Measurements from ENCODE around the gene TEX51. TPM values are rescaled to one million over a fixed set of nuclear protein-coding genes. Genes with fewer than 3 reads are reported as not detected.

The TEX51 gene
- total and polyA plus RNA-seq, 4 donors = not detected

DNA sequence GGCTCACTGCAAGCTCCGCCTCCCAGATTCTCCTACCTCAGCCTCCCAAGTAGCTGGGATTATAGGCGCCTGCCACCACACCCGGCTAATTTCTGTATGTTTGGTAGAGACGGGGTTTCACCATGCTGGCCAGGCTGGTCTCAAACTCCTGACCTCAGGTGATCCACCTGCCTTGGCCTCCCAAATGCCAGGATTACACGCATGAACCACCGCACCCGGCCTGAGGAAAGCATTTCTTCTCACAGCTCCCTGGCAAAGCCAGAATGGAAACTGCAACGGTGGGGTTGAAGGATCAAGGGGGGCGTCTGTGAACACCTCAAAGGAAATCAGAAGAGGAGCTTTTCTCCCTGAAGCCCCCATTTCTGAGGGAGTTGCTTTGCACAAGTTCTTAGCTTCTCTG is 11.2 kb upstream of the TEX51 start:
- intact Hi-C loops (cut with DNase I) = no loop called here
- Histone ChIP-seq H3K9me3 (ENCODE audit: control insufficient read depth, low read length) (no peaks in the 10 kb centered on the region), H3K4me1 (ENCODE audit: control insufficient read depth in 1 of 2, insufficient read depth in 2 of 2, low read length in 2 of 2) (no peaks in the 10 kb centered on the region), H3K27ac (ENCODE audit: low read depth in 1 of 2, low read length in 2 of 2) (no peak overlapping the region), H3K27me3 (ENCODE audit: control insufficient read depth in 1 of 2, insufficient read depth in 2 of 2, low read length in 1 of 2) (no peaks in the 10 kb centered on the region), H3K36me3 (ENCODE audit: control insufficient read depth in 1 of 2, insufficient read depth in 2 of 2, low read length in 1 of 2) (no peaks in the 10 kb centered on the region), H3K4me3 (ENCODE audit: low read length in 2 of 2) (no peak overlapping the region)
- DNase-seq = no peak
- WGBS, 2 donors = 94 to 96% methylated on average over 9 of the region's 9 CpGs
- ATAC-seq (ENCODE audit: low FRiP score) = no peak

DNA sequence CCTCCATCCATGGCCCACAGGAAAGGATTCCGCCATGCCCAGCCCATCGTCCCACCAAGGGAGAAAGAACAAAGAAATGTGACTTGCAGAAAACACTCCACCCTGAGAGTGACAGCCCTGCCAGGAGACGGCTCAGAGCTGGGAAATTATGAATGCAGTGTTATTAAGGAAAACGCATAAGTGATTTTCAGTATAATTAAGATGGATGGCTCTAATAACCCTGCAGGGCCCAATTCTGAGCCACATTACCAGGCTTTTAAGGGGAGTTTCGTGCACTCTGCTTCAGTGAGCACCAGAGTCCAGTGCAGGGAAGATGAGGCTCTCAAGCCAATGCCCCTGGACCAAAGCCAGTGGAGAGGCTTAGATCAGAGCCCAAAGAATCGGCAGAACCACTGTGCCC is 10.6 kb upstream of the TEX51 start:
- H3K4me3 ChIP-seq (ENCODE audit: low read length in 2 of 2) = no peak overlapping the region
- no peaks in the 10 kb centered on the region for H3K36me3 ChIP-seq (ENCODE audit: control insufficient read depth in 1 of 2, insufficient read depth in 2 of 2, low read length in 1 of 2)
- DNase-seq = no peak
- intact Hi-C loops (cut with DNase I) = no loop called here
- no peak overlapping the region for H3K27ac ChIP-seq (ENCODE audit: low read depth in 1 of 2, low read length in 2 of 2)
- ATAC-seq (ENCODE audit: low FRiP score) = no peak
- no peaks in the 10 kb centered on the region for H3K4me1 ChIP-seq (ENCODE audit: control insufficient read depth in 1 of 2, insufficient read depth in 2 of 2, low read length in 2 of 2)
- 76 to 79% methylated on average over 6 of the region's 6 CpGs for WGBS, 2 donors
- H3K9me3 ChIP-seq (ENCODE audit: control insufficient read depth, low read length) = no peaks in the 10 kb centered on the region
- no peaks in the 10 kb centered on the region for H3K27me3 ChIP-seq (ENCODE audit: control insufficient read depth in 1 of 2, insufficient read depth in 2 of 2, low read length in 1 of 2)

DNA sequence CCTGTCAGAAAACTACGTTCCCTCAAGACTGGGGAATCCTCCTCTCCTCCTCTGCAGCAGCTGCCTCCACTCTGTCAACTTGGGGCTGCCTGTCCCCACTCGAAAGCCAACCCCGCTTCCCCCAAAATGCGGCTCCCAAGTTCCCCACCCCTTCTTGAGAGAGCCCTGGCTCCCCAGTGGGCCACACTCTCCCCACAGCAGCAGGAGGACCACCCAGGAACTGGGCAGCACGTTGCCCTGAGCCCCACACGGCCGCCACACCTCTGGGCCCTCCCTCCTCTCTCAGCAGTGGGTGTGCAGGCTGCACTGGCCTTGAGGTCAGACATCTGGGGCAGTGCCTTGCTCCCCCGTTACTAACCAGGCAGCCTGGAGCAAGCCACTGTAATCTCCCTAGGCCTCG is 9.6 kb upstream of the TEX51 start:
- no peaks in the 10 kb centered on the region for H3K27me3 ChIP-seq (ENCODE audit: control insufficient read depth in 1 of 2, insufficient read depth in 2 of 2, low read length in 1 of 2)
- WGBS, 2 donors = 93 to 97% methylated on average over 9 of the region's 9 CpGs
- DNase-seq = no peak

DNA sequence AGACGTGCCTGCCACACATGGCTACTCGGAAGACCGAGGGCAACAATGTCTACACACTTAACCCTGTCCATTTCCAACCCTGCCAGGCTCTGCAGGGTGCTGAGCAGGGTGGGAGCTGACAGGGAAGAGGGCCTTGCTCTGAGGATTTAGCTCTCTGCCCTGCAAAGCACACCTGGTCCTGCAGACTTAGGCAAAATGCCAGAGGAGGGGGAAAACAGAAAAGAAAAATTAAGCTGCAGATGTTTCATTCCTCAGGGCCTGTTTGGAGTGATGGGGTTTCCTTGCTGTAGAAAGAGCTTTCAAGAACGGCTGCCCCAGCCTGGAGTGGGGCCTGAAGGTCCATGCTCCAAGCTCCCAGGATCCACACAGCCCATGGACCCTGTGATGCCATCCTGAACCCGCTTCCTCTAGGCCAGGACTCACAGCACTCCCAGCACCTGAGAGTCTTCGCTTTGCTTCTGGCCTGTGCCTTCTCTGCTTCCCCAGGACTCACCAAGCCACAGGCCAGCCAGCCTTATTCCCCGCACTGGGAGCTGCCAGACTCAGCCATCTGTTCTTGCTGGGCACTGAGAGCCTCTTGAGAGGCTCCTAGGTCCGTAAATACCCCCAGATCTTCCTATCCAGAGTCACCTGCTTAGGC is 9.1 kb upstream of the TEX51 start:
- intact Hi-C loops (cut with DNase I) = no loop called here
- no peak for DNase-seq
- Histone ChIP-seq H3K9me3 (ENCODE audit: control insufficient read depth, low read length) (no peaks in the 10 kb centered on the region), H3K36me3 (ENCODE audit: control insufficient read depth in 1 of 2, insufficient read depth in 2 of 2, low read length in 1 of 2) (no peaks in the 10 kb centered on the region), H3K4me3 (ENCODE audit: low read length in 2 of 2) (no peak overlapping the region), H3K27ac (ENCODE audit: low read depth in 1 of 2, low read length in 2 of 2) (no peak overlapping the region), H3K27me3 (ENCODE audit: control insufficient read depth in 1 of 2, insufficient read depth in 2 of 2, low read length in 1 of 2) (no peaks in the 10 kb centered on the region), H3K4me1 (ENCODE audit: control insufficient read depth in 1 of 2, insufficient read depth in 2 of 2, low read length in 2 of 2) (no peaks in the 10 kb centered on the region)
- ATAC-seq (ENCODE audit: low FRiP score) = no peak
- WGBS, 2 donors = 90 to 94% methylated on average over 8 of the region's 8 CpGs

More for the DNA sequence above, 9.6 kb upstream of the TEX51 start:
- Histone ChIP-seq H3K36me3 (ENCODE audit: control insufficient read depth in 1 of 2, insufficient read depth in 2 of 2, low read length in 1 of 2) (no peaks in the 10 kb centered on the region), H3K4me3 (ENCODE audit: low read length in 2 of 2) (no peak overlapping the region), H3K9me3 (ENCODE audit: control insufficient read depth, low read length) (no peaks in the 10 kb centered on the region), H3K27ac (ENCODE audit: low read depth in 1 of 2, low read length in 2 of 2) (no peak overlapping the region), H3K4me1 (ENCODE audit: control insufficient read depth in 1 of 2, insufficient read depth in 2 of 2, low read length in 2 of 2) (no peaks in the 10 kb centered on the region)
- intact Hi-C loops (cut with DNase I) = no loop called here
- ATAC-seq (ENCODE audit: low FRiP score) = no peak

DNA sequence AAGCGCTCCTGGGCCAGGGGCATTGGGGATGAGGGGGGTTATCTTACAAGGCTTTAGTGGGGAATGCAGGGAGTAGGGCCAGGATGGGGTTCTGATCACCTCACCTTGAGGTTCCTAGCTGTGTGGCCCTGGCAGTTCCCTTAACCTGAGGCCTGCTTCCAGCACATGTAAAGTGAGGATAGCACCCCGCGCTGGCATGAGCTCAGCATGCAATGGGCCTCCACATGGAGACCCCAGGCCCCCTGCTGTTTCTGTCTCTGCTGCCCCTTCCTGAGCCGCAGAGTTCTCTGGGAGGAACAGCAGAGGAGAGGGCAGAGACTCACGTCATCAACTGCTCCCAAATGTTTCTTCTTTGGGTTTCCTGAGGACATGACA is 8.6 kb upstream of the TEX51 start:
- H3K36me3 ChIP-seq (ENCODE audit: control insufficient read depth in 1 of 2, insufficient read depth in 2 of 2, low read length in 1 of 2) = no peaks in the 10 kb centered on the region
- 94 to 96% methylated on average over 5 of the region's 5 CpGs for WGBS, 2 donors
- H3K27me3 ChIP-seq (ENCODE audit: control insufficient read depth in 1 of 2, insufficient read depth in 2 of 2, low read length in 1 of 2) = no peaks in the 10 kb centered on the region
- intact Hi-C loops (cut with DNase I) = no loop called here
- no peak overlapping the region for H3K27ac ChIP-seq (ENCODE audit: low read depth in 1 of 2, low read length in 2 of 2)
- no peaks in the 10 kb centered on the region for H3K4me1 ChIP-seq (ENCODE audit: control insufficient read depth in 1 of 2, insufficient read depth in 2 of 2, low read length in 2 of 2)
- ATAC-seq (ENCODE audit: low FRiP score) (no peak), DNase-seq (peak in 1 of 2 donors; percentile 61)
- no peaks in the 10 kb centered on the region for H3K9me3 ChIP-seq (ENCODE audit: control insufficient read depth, low read length)
- no peak overlapping the region for H3K4me3 ChIP-seq (ENCODE audit: low read length in 2 of 2)

DNA sequence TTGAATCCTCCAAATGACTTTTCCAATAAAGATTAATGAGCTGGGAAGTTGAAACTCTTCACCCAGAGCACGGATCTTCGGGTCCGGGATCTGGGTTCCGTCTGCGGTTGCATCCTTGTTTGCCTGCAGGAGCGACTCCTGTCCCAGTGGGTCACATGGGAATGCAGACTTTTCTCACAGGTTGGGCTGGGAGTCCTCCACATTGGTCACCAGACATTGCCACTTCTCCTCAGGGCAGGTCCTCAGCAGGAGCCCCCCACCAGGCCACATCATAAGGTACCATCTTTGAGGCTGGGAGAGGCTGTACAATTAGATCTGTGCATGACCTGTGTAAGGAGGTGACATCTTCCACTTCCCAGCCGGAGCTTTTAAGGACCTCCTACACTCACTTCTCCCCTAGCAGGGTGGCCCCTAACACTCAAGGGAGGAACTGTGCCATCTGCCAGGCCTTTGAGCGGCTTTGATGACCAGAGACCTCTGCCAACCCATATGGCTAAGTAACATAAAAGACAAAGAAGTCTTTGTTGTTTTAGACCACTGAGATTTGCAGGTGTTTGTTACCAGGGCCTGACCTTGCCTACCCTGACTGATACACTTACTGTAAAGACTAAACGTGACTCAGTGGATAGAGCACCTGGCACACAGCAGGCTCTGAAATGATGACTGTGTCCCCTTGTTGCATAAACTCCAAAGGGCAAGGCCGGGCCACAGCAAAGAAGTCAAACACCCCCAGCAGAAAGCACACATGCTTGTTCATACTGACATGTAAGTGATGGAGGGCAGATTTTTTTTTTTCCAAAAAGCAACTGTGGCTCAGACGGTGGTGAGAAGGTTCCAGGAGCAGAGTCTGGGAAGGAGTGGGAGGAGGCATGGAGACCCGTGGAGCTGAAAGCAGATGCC is 7.9 kb upstream of the TEX51 start:
- DNase-seq = no peak

DNA sequence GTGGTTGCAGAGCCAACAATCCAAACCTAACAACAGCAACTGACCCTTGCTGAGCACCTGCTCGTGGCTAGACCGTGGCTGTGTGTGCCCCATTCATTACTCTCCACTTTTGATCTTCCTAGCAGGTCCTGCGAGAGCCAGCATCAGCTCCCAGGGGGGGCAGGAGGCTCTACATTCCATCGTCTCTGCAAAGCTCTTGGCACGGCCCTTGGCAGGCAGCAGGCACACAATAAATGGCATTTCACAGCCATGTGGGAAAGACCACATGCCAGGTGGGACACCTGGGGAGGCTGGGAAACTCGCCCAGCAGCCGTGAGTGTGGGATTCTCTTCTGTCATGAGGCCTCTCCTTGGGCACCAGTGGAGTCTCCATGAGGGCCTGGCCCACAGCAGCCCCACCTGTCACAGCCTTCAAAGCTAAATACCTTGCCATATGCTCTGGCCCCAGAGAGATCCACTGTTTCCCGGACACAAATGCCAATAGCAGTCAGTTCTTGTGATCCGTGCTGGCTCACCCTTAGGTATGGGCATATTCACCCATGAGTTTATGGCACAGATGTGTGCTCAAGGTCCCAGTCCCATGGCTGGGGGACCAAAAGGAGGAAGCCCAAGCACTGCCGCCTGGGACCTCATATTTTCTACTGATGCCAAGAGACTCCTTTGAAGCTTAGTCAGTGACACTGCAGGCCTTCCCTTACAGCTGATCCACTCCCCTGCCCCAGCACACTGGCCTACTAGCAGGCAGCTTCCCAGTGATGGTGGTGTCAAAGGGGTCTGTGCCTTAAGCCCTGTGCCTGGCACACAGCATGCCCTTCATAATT is 6.8 kb upstream of the TEX51 start:
- no peaks in the 10 kb centered on the region for H3K9me3 ChIP-seq (ENCODE audit: control insufficient read depth, low read length)
- WGBS, 2 donors = 69 to 75% methylated on average over 10 of the region's 10 CpGs
- intact Hi-C loops (cut with DNase I) = no loop called here
- no peak overlapping the region for H3K4me3 ChIP-seq (ENCODE audit: low read length in 2 of 2)
- H3K27me3 ChIP-seq (ENCODE audit: control insufficient read depth in 1 of 2, insufficient read depth in 2 of 2, low read length in 1 of 2) = no peaks in the 10 kb centered on the region
- no peak overlapping the region for H3K27ac ChIP-seq (ENCODE audit: low read depth in 1 of 2, low read length in 2 of 2)
- H3K4me1 ChIP-seq (ENCODE audit: control insufficient read depth in 1 of 2, insufficient read depth in 2 of 2, low read length in 2 of 2) = no peaks in the 10 kb centered on the region
- no peaks in the 10 kb centered on the region for H3K36me3 ChIP-seq (ENCODE audit: control insufficient read depth in 1 of 2, insufficient read depth in 2 of 2, low read length in 1 of 2)
- ATAC-seq (ENCODE audit: low FRiP score) (no peak), DNase-seq (no peak)

More for the DNA sequence above, 7.9 kb upstream of the TEX51 start:
- H3K27ac ChIP-seq (ENCODE audit: low read depth in 1 of 2, low read length in 2 of 2) = no peak overlapping the region
- ATAC-seq (ENCODE audit: low FRiP score) = no peak
- no peaks in the 10 kb centered on the region for H3K36me3 ChIP-seq (ENCODE audit: control insufficient read depth in 1 of 2, insufficient read depth in 2 of 2, low read length in 1 of 2)
- H3K4me1 ChIP-seq (ENCODE audit: control insufficient read depth in 1 of 2, insufficient read depth in 2 of 2, low read length in 2 of 2) = no peaks in the 10 kb centered on the region
- intact Hi-C loops (cut with DNase I) = no loop called here
- no peak overlapping the region for H3K4me3 ChIP-seq (ENCODE audit: low read length in 2 of 2)
- H3K27me3 ChIP-seq (ENCODE audit: control insufficient read depth in 1 of 2, insufficient read depth in 2 of 2, low read length in 1 of 2) = no peaks in the 10 kb centered on the region
- WGBS, 2 donors = 84 to 89% methylated on average over 12 of the region's 12 CpGs
- H3K9me3 ChIP-seq (ENCODE audit: control insufficient read depth, low read length) = no peaks in the 10 kb centered on the region

DNA sequence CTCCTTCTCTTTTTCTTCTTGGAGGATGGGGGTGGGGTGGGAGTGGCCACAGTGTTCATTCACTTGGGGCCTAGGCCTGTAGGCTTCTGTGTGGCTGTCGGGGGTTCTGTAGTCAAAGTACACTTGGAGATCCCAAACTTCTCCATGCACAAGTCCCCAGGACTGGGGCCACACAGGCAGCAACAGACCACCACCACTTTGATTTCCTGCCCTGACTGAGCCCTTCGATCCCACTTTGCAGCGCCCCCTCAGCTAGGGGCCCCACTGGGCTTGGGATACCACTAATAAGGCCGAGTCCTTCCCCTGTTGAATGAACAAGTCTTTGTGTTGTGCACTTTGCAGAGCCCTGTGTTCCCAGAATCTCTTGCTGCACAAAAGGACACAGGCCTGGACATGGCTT is 5.5 kb upstream of the TEX51 start:
- DNase-seq = no peak
- H3K4me1 ChIP-seq (ENCODE audit: control insufficient read depth in 1 of 2, insufficient read depth in 2 of 2, low read length in 2 of 2) = no peaks in the 10 kb centered on the region
- no peaks in the 10 kb centered on the region for H3K27me3 ChIP-seq (ENCODE audit: control insufficient read depth in 1 of 2, insufficient read depth in 2 of 2, low read length in 1 of 2)
- no peak overlapping the region for H3K27ac ChIP-seq (ENCODE audit: low read depth in 1 of 2, low read length in 2 of 2)
- H3K36me3 ChIP-seq (ENCODE audit: control insufficient read depth in 1 of 2, insufficient read depth in 2 of 2, low read length in 1 of 2) = no peaks in the 10 kb centered on the region
- intact Hi-C loops (cut with DNase I) = no loop called here
- 94 to 96% methylated on average over 4 of the region's 4 CpGs for WGBS, 2 donors
- no peak overlapping the region for H3K4me3 ChIP-seq (ENCODE audit: low read length in 2 of 2)
- no peak for ATAC-seq (ENCODE audit: low FRiP score)
- H3K9me3 ChIP-seq (ENCODE audit: control insufficient read depth, low read length) = no peaks in the 10 kb centered on the region
